Naive thymus-derived CD4-positive, alpha-beta T cell (primary cell): Measurements from ENCODE around the gene IRF4. TPM values are rescaled to one million over a fixed set of nuclear protein-coding genes. Genes with fewer than 3 reads are reported as not detected.
"Not testable (repeated sequence)": the region's sequence is repeated elsewhere in the genome, so short reads cannot be mapped to it uniquely, and the experiment has no call there.

Experiments
- ATAC-seq: fragments of 150-1000 bp; cut with Tn5 transposase; 2 replicates; pipeline ENCODE4 v1.10.0; 2021; ENCODE audit warnings: mild to moderate bottlenecking, moderate library complexity
- CTCF ChIA-PET: fragments of 350-600 bp; sonication (Branson Sonifier 250); formaldehyde crosslinking; loops from one replicate; lab custom pipeline; 2021; ENCODE audit warnings: antibody characterized with exemption; lab: Charles Lee
- POLR2A ChIA-PET: fragments of 350-600 bp; sonication (Branson Sonifier 250); formaldehyde crosslinking; loops from one replicate; lab custom pipeline; 2021; ENCODE audit warnings: antibody characterized with exemption, inconsistent platforms; lab: Charles Lee
- DNase-seq, 9 donors: peaks; one replicate each; pipeline versions ENCODE4 v3.0.0 to v3.0.0-alpha.2; 2020 to 2022; ENCODE audit warnings: mixed read lengths in 1 of 9
- H3K27ac ChIP-seq: one replicate; pipeline ENCODE4 v1.7.0; 2013; ENCODE audit warnings: mild to moderate bottlenecking, low read depth, low read length, moderate library complexity
- H3K27me3 ChIP-seq, 2 donors: one replicate each; pipeline ENCODE4 v1.7.0; 2013; ENCODE audit warnings: low read length in 2 of 2, mild to moderate bottlenecking in 2 of 2, moderate library complexity in 2 of 2; ENCODE audit not compliant: control insufficient read depth in 2 of 2, insufficient read depth in 2 of 2
- H3K36me3 ChIP-seq, 3 experiments: 1 replicate in 2 of 3; 2 replicates in 1 of 3; pipeline ENCODE4 v1.7.0; 2013; ENCODE audit warnings: low read length in 3 of 3, mild to moderate bottlenecking in 3 of 3, moderate library complexity in 1 of 3; ENCODE audit not compliant: insufficient read depth in 3 of 3, control insufficient read depth in 2 of 3
- H3K4me1 ChIP-seq, 2 donors: one replicate each; pipeline ENCODE4 v1.7.0; 2013; ENCODE audit warnings: low read length in 2 of 2, mild to moderate bottlenecking in 2 of 2, moderate library complexity in 1 of 2; ENCODE audit not compliant: control insufficient read depth in 2 of 2, insufficient read depth in 2 of 2
- H3K4me3 ChIP-seq: 2 replicates; pipeline ENCODE4 v1.7.0; 2013; ENCODE audit warnings: mild to moderate bottlenecking, low read length
- H3K9me3 ChIP-seq, 3 experiments: 1 replicate in 2 of 3; 2 replicates in 1 of 3; pipeline ENCODE4 v1.7.0; 2013; ENCODE audit warnings: low read length in 3 of 3; ENCODE audit not compliant: control insufficient read depth in 2 of 3
- H3K27ac Mint-ChIP-seq, 9 donors: one replicate each; pipeline ENCODE4 v1.8.0; 2020 to 2022; ENCODE audit warnings: mixed read lengths in 9 of 9, mild to moderate bottlenecking in 8 of 9, moderate library complexity in 5 of 9, inconsistent platforms in 2 of 9
- H3K27me3 Mint-ChIP-seq, 5 donors: one replicate each; pipeline ENCODE4 v1.8.0; 2021 to 2022; ENCODE audit warnings: mixed read lengths in 5 of 5, mild to moderate bottlenecking in 1 of 5
- H3K36me3 Mint-ChIP-seq, 5 donors: one replicate each; pipeline ENCODE4 v1.8.0; 2020 to 2022; ENCODE audit warnings: mixed read lengths in 5 of 5, mild to moderate bottlenecking in 3 of 5, inconsistent platforms in 1 of 5
- H3K4me1 Mint-ChIP-seq, 7 donors: one replicate each; pipeline ENCODE4 v1.8.0; 2020 to 2022; ENCODE audit warnings: mixed read lengths in 7 of 7, mild to moderate bottlenecking in 3 of 7, inconsistent platforms in 1 of 7
- H3K4me3 Mint-ChIP-seq, 10 donors: one replicate each; pipeline ENCODE4 v1.8.0; 2020 to 2022; ENCODE audit warnings: mild to moderate bottlenecking in 10 of 10, mixed read lengths in 10 of 10, moderate library complexity in 6 of 10, inconsistent platforms in 2 of 10
- H3K9me3 Mint-ChIP-seq, 11 donors: one replicate each; pipeline ENCODE4 v1.8.0; 2020 to 2022; ENCODE audit warnings: mixed read lengths in 11 of 11, mild to moderate bottlenecking in 4 of 11, inconsistent platforms in 1 of 11, moderate library complexity in 1 of 11
- intact Hi-C, 2 donors: fragments of 100-400 bp; cut with micrococcal nuclease; formaldehyde crosslinking; loops; one replicate each; pipeline ENCODE4 v1.15.1; 2023
- polyA plus RNA-seq, 2 donors: library from polyadenylated mRNA; unstranded; fragments of 300-500 nt; fragmentation: Illumina TruSeq; gene quantifications; one replicate each; pipeline ENCODE4 v1.2.3, GENCODE V29; 2021
- total RNA-seq, 6 experiments: library from RNA in 5 of 6; stranded (reverse) in 5 of 6; gene quantifications; 1 replicate in 5 of 6; 2 replicates in 1 of 6; pipeline ENCODE4 v1.2.3 and lab custom pipeline; 2021 to 2026

Gene IRF4
- total and polyA plus RNA-seq, 7 experiments from 2014 or later: 3.2 to 175 (median 13.0) TPM

DNA sequence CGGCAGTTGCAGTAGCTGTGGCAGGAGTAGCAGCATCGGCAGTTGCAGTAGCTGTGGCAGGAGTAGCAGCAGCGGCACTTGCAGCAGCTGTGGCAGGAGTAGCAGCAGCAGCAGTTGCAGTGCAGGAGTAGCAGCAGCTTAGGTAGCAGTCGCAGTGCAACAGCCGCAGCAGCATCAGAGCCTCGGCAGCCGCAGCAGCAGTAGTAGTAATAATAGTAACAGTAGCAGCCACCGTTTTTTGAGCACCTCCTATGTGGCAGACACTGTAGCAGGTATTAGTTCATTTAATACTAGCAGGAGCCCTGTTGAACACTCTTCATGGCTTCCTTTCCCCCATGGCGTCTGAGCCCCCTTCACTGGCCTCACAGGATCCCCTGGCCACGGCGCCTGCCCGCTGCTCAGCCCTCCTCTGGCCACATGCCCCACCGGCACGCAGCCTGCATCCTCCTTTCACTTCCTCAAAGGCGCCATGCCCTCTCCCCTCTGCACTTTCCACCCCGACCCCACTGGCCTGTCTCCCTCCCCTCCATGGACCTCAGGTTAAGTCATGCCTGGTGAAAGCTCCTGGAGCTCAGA is 19.1 kb upstream of the IRF4 start:
- CTCF ChIA-PET: no interaction called here
- peak overlapping the region in 1 of 9 donors; percentile 51 for H3K27ac Mint-ChIP-seq

DNA sequence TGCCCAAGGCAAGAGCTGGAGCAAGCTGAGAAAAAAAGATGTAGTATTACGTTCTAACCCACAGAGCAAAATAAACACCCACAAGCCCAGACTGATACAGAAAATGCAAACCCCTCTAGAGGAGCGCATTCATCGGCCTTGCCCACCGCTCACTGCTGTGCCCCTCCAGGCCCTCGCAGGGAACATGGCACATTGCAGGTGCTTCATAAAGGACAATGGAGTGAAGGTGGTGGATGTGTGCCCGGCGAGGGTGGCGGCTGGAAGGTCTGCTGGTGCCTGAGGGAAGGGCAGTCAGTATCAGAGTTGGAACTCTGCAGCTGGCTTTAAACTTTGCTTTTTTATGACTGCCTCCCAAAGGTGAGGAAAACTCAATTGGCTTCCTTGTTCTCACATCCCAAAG is 18.5 kb upstream of the IRF4 start:
- ChIA-PET POLR2A (no interaction called here), CTCF (no interaction called here)

More for the DNA sequence above, 19.1 kb upstream of the IRF4 start:
- H3K9me3 ChIP-seq: no peaks in the 10 kb centered on the region
- DNase-seq: no peak
- no peak overlapping the region for H3K4me3 ChIP-seq
- Mint-ChIP-seq H3K27me3 (peaks cover 29 to 40% (median 33%) of the 10 kb centered on the region in 5 donors), H3K4me1 (peaks cover 0 to 10% (median 9%) of the 10 kb centered on the region in 7 donors), H3K4me3 (peak overlapping the region in 3 of 10 donors; percentile 21 to 44 (median 41)), H3K9me3 (peaks cover 0 to 18% (median 3%) of the 10 kb centered on the region in 11 donors), H3K36me3 (peaks cover 0 to 5% (median 0%) of the 10 kb centered on the region in 5 donors)
- POLR2A ChIA-PET: no interaction called here
- no peak overlapping the region for H3K27ac ChIP-seq
- intact Hi-C loops: no loop called here
- no peaks in the 10 kb centered on the region for H3K4me1 ChIP-seq
- H3K27me3 ChIP-seq: no peaks in the 10 kb centered on the region
- peak; percentile 36 for ATAC-seq
- no peaks in the 10 kb centered on the region for H3K36me3 ChIP-seq

DNA sequence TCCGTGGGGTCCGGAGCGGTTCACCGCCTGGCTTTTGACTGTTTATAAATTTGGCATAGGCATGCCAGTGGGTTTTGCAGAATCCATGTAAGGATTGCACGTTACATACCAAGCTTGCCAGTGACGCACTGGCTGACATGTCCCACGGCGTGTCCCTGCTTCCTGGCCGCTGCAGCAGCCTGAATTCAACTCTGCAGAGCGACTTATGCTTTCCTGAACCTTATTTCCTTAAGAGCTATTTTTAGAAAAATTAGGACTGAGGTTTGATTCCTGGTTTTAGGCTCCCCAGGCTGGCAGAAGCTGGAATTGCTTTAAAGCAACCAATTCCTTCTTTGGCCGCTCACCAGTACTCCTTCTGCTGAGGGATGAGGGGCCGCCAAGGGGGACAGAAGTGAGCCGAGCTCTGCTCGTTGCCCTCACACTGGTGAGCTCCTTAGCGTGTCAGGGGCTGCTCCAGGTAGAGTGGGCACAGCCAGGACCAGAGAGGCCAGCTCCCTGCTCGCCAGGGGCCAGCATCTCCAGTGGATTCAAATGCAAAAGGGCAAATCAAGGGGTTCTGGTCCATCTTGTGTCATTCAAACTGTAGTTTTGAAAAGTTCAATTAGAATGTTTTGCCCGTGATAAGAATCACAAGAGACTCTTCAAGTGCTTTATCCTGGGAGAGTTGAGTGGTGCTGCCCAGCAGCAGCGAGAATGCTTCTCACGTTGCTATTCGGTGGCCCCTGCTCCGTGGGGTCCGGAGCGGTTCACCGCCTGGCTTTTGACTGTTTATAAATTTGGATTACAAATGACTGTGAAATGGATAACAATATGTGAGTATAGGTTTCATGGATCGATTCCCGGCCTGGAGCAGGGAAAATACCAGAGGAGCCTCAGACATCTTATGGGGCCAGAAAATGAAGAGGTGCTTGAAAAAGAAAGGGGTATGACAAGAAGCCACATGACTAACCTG is 17.5 kb upstream of the IRF4 start:
- no peaks in the 10 kb centered on the region for H3K36me3 ChIP-seq
- H3K27ac Mint-ChIP-seq: peak overlapping the region in 1 of 9 donors; percentile 51
- no peak overlapping the region for H3K4me3 ChIP-seq
- no peaks in the 10 kb centered on the region for H3K9me3 ChIP-seq
- H3K4me3 Mint-ChIP-seq: no peak overlapping the region
- ChIA-PET CTCF (no interaction called here), POLR2A (no interaction called here)
- intact Hi-C loops: no loop called here
- peaks cover 26 to 48% (median 34%) of the 10 kb centered on the region in 5 donors for H3K27me3 Mint-ChIP-seq
- H3K36me3 Mint-ChIP-seq: peaks cover 0 to 5% (median 0%) of the 10 kb centered on the region in 5 donors
- ATAC-seq: no peak
- H3K9me3 Mint-ChIP-seq: peaks cover 0 to 15% (median 3%) of the 10 kb centered on the region in 11 donors
- H3K4me1 ChIP-seq: no peaks in the 10 kb centered on the region
- no peak for DNase-seq
- H3K4me1 Mint-ChIP-seq: peaks cover 0 to 14% (median 9%) of the 10 kb centered on the region in 7 donors
- no peaks in the 10 kb centered on the region for H3K27me3 ChIP-seq
- no peak overlapping the region for H3K27ac ChIP-seq

More for the DNA sequence above, 18.5 kb upstream of the IRF4 start:
- peaks cover 0 to 10% (median 9%) of the 10 kb centered on the region in 7 donors for H3K4me1 Mint-ChIP-seq
- no peak for DNase-seq
- peak overlapping the region in 1 of 9 donors; percentile 51 for H3K27ac Mint-ChIP-seq
- no peak overlapping the region for H3K4me3 ChIP-seq
- H3K9me3 Mint-ChIP-seq: peaks cover 0 to 15% (median 3%) of the 10 kb centered on the region in 11 donors
- H3K4me3 Mint-ChIP-seq: peak overlapping the region in 2 of 10 donors; percentile 21 to 44
- H3K27ac ChIP-seq: no peak overlapping the region
- no peaks in the 10 kb centered on the region for H3K4me1 ChIP-seq
- H3K9me3 ChIP-seq: no peaks in the 10 kb centered on the region
- intact Hi-C loops: no loop called here
- no peaks in the 10 kb centered on the region for H3K27me3 ChIP-seq
- ATAC-seq: no peak
- H3K27me3 Mint-ChIP-seq: peaks cover 26 to 39% (median 34%) of the 10 kb centered on the region in 5 donors
- H3K36me3 Mint-ChIP-seq: peaks cover 0 to 5% (median 0%) of the 10 kb centered on the region in 5 donors
- H3K36me3 ChIP-seq: no peaks in the 10 kb centered on the region

DNA sequence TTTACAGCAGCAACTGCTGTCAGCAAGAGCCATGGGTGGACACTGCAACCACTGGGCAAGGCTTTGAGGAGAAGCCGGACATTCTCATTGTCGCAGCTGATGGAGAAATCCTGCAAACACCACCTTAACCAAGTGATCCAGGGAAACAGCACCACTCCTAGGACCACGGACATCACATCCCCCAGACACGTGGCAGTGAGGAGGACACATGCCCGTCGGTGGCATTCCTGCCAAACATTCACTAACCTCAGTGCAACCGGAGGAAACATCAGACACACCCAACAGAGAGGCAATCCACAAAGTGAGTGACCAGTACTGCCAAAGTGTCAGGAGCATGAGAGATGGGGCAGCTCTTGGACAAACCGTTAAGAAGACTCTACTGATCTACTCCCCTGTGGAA is 16.6 kb upstream of the IRF4 start:
- Mint-ChIP-seq H3K4me1 (peaks cover 5 to 14% (median 10%) of the 10 kb centered on the region in 7 donors), H3K27me3 (peaks cover 26 to 42% (median 32%) of the 10 kb centered on the region in 5 donors), H3K27ac (no peak overlapping the region), H3K4me3 (no peak overlapping the region), H3K9me3 (peaks cover 0 to 15% (median 3%) of the 10 kb centered on the region in 11 donors), H3K36me3 (peaks cover 0 to 5% (median 0%) of the 10 kb centered on the region in 5 donors)
- CTCF ChIA-PET: no interaction called here
- ATAC-seq (no peak), DNase-seq (no peak)
- intact Hi-C loops: loop anchor here in 1 of 2 donors (5.0 kb wide), 1 partner anchor 38 kb away; no protein-coding TSS in a partner anchor
- Histone ChIP-seq H3K4me3 (no peak overlapping the region), H3K36me3 (no peaks in the 10 kb centered on the region), H3K27me3 (no peaks in the 10 kb centered on the region), H3K27ac (no peak overlapping the region), H3K4me1 (no peaks in the 10 kb centered on the region), H3K9me3 (no peaks in the 10 kb centered on the region)
- POLR2A ChIA-PET: no interaction called here

DNA sequence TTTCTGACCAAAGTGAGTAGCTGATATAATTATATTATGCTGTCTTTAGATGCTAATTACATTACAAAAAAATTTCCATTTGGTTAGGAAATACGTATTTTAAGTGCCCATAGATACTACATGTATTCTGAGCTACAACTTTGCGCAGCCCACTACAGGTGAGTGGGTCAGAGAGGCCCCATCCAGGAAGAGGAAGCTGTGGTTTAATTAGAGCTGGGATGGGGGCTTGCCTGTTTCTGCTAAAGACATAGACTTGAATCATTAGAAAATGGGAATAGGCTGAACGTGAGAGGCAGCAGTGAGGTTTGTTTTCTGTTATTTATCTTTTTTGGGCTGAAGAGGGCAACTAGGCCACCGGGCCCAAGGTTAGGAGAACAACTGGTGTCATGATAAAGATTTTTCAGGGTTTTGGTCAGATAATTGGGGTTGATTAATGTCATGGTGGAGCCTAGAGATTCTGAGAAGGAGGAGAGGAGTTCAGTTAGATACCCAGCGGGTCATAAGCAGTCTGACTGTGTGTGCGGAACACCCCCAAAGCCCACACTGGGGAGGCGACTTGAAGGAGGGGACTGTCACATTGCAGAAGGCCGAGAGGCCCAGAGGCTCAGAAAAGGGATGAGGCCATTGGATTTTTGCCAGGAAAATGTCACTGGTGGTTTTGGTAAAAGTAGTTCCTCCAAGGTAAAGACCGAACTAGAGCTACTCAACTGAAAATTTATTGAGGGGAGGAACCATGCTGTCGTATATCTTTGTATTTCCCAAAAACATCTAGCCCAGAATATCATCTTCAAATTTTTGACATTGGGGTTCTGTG is 14.5 kb upstream of the IRF4 start:
- ChIA-PET POLR2A (no interaction called here), CTCF (interaction anchor here (0.6 kb wide), 2 partner anchors 19 to 1803 kb away, joined by 3 read pairs; no protein-coding TSS in a partner anchor)
- intact Hi-C loops: loop anchor here in 1 of 2 donors (5.0 kb wide), 1 partner anchor 40 kb away; no protein-coding TSS in a partner anchor
- peaks cover 0 to 4% (median 0%) of the 10 kb centered on the region in 5 donors for H3K36me3 Mint-ChIP-seq
- DNase-seq (no peak), ATAC-seq (no peak)
- H3K27ac ChIP-seq: no peak overlapping the region
- peaks cover 27 to 58% (median 33%) of the 10 kb centered on the region in 5 donors for H3K27me3 Mint-ChIP-seq
- no peak overlapping the region for H3K27ac Mint-ChIP-seq
- H3K4me3 ChIP-seq: no peak overlapping the region
- H3K9me3 ChIP-seq: no peaks in the 10 kb centered on the region
- no peak overlapping the region for H3K4me3 Mint-ChIP-seq
- H3K36me3 ChIP-seq: no peaks in the 10 kb centered on the region
- peaks cover 6 to 20% (median 14%) of the 10 kb centered on the region in 7 donors for H3K4me1 Mint-ChIP-seq
- no peaks in the 10 kb centered on the region for H3K27me3 ChIP-seq
- no peaks in the 10 kb centered on the region for H3K4me1 ChIP-seq
- H3K9me3 Mint-ChIP-seq: peaks cover 0 to 7% (median 0%) of the 10 kb centered on the region in 11 donors

DNA sequence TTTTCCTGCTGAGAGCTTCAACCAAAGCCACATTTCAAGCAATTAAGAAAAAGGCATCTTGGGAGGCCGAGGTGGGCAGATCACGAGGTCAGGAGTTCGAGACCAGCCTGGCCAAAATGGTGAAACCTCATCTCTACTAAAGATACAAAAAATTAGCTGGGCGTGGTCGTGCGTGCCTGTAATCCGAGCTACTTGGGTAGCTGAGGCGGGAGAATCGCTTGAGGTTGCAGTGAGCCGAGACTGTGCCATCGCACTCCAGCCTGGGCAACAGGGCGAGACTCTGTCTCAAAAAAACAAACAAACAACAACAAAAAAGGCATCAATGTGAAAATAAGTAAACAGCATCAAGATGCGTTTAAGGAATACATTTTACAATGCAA is 13.9 kb upstream of the IRF4 start:
- H3K9me3 ChIP-seq, H3K4me1 ChIP-seq, POLR2A ChIA-PET, ATAC-seq, H3K36me3 Mint-ChIP-seq, H3K27ac ChIP-seq, H3K9me3 Mint-ChIP-seq, H3K36me3 ChIP-seq, H3K27me3 ChIP-seq, DNase-seq, H3K4me3 ChIP-seq, CTCF ChIA-PET, H3K4me3 Mint-ChIP-seq: not testable (repeated sequence)
- intact Hi-C loops: loop anchor here in 1 of 2 donors (5.0 kb wide), 1 partner anchor 40 kb away; no protein-coding TSS in a partner anchor
- Mint-ChIP-seq H3K27me3 (peaks cover 25 to 58% (median 31%) of the 10 kb centered on the region in 5 donors), H3K27ac (peak overlapping the region in 1 of 9 donors; percentile 25), H3K4me1 (peaks cover 6 to 20% (median 12%) of the 10 kb centered on the region in 7 donors)
